Kidney glomerular epithelial cell (primary cell): ENCODE measurements around the gene IPO13.

Source experiments
- DNase-seq: peaks from one replicate; lab custom pipeline; 2025; lab: John Stamatoyannopoulos, UW

IPO13 gene

GRCh38 chr1:43946236-43947060, at the start of gene IPO13:
TSS of gene IPO13 (plus strand) at chr1:43946950. CDS start at chr1:43947601, 651 bp downstream.
- DNase-seq = peak; percentile 91

GRCh38 chr1:43898981-43899380, 47.8 kb upstream of the IPO13 start:
- DNase-seq = no peak

- no peak for DNase-seq
These were observed 46.4 kb upstream of the IPO13 start for GRCh38 chr1:43900386-43900785.

- no peak for DNase-seq
These were observed 45.4 kb upstream of the IPO13 start for GRCh38 chr1:43901196-43901961.

GRCh38 chr1:43902058-43902831, 44.5 kb upstream of the IPO13 start:
- no peak for DNase-seq

GRCh38 chr1:43904660-43905551, 41.8 kb upstream of the IPO13 start:
- no peak for DNase-seq

GRCh38 chr1:43908226-43908625, 38.5 kb upstream of the IPO13 start:
- DNase-seq = no peak

GRCh38 chr1:43908858-43909257, 37.9 kb upstream of the IPO13 start:
- no peak for DNase-seq

- DNase-seq = no peak
These were observed 36.4 kb upstream of the IPO13 start for GRCh38 chr1:43910343-43910742.

- no peak for DNase-seq
These were observed 34.1 kb upstream of the IPO13 start for GRCh38 chr1:43912607-43913006.

- DNase-seq = no peak
These were observed 33.7 kb upstream of the IPO13 start for GRCh38 chr1:43913051-43913501.

GRCh38 chr1:43913666-43914360, 32.9 kb upstream of the IPO13 start:
- no peak for DNase-seq

- DNase-seq = no peak
These were observed 31.9 kb upstream of the IPO13 start for GRCh38 chr1:43914576-43915525.

GRCh38 chr1:43919906-43920305, 26.8 kb upstream of the IPO13 start:
- DNase-seq = no peak

GRCh38 chr1:43921022-43921421, 25.7 kb upstream of the IPO13 start:
- no peak for DNase-seq

- no peak for DNase-seq
These were observed 22.2 kb upstream of the IPO13 start for GRCh38 chr1:43924516-43924915.

GRCh38 chr1:43925846-43926245, 20.9 kb upstream of the IPO13 start:
- DNase-seq = no peak

GRCh38 chr1:43930168-43930948, 16.4 kb upstream of the IPO13 start:
- no peak for DNase-seq

- no peak for DNase-seq
These were observed 15.8 kb upstream of the IPO13 start for GRCh38 chr1:43930949-43931275.
